OCI-LY3 (cell line): ENCODE results near the gene POLR2A.

Experiments used
- H2AFZ ChIP-seq: fragments of 200-600, 300-600 bp; shearing (Covaris generic); 2 replicates; pipeline ENCODE4 v1.6.0; 2014; ENCODE audit warnings: antibody characterized with exemption, low read depth, low read length
- H3K27ac ChIP-seq: fragments of 200-600, 300-600 bp; sonication (generic); 2 replicates; pipeline ENCODE4 v1.5.1; 2014; ENCODE audit warnings: mild to moderate bottlenecking, low read length, moderate library complexity, mixed read lengths
- H3K27me3 ChIP-seq: fragments of 200-600, 300-600 bp; sonication (generic); 2 replicates; pipeline ENCODE4 v1.6.1; 2014; ENCODE audit warnings: low read depth, low read length, mixed read lengths
- H3K36me3 ChIP-seq: fragments of 200-600, 300-600 bp; sonication (generic); replicated peaks from 2 replicates; pipeline ENCODE3; 2014; ENCODE audit warnings: low read depth, low read length, mixed read lengths
- H3K4me1 ChIP-seq: fragments of 300-600, 200-600 bp; sonication (generic); 2 replicates; pipeline ENCODE4 v1.6.1; 2014; ENCODE audit warnings: low read length, mixed read lengths
- H3K4me2 ChIP-seq: fragments of 200-600, 300-600 bp; sonication (generic); 2 replicates; pipeline ENCODE4 v1.6.1; 2014; ENCODE audit warnings: low read length, mixed read lengths
- H3K4me3 ChIP-seq: fragments of 300-600, 200-600 bp; sonication (generic); 2 replicates; pipeline ENCODE4 v1.5.1; 2014; ENCODE audit warnings: antibody characterized with exemption, mild to moderate bottlenecking, low read length, moderate library complexity
- H3K79me2 ChIP-seq: fragments of 300-600, 200-600 bp; shearing (Covaris generic); 2 replicates; pipeline ENCODE4 v1.6.1; 2014; ENCODE audit warnings: mild to moderate bottlenecking, low read length, mixed read lengths
- H3K9ac ChIP-seq: fragments of 300-600, 200-600 bp; shearing (Covaris generic); 2 replicates; pipeline ENCODE4 v1.6.0; 2014; ENCODE audit warnings: mild to moderate bottlenecking, low read length, moderate library complexity
- H3K9me3 ChIP-seq: fragments of 200-600, 300-600 bp; shearing (Covaris generic); 2 replicates; pipeline ENCODE4 v1.6.1; 2014; ENCODE audit warnings: low read length, mixed read lengths; ENCODE audit not compliant: insufficient read depth
- H4K20me1 ChIP-seq: fragments of 200-600, 300-600 bp; sonication (generic); 2 replicates; pipeline ENCODE4 v1.6.1; 2016; ENCODE audit warnings: low read length, mixed read lengths; ENCODE audit not compliant: insufficient read depth
- CTCF ChIP-seq: fragments of 200-600, 300-600 bp; sonication (generic); IDR thresholded peaks from 2 replicates; pipeline ENCODE4 v1.5.1; 2014; ENCODE audit warnings: antibody characterized with exemption, low read length, low read depth
- EZH2phosphoT487 ChIP-seq: fragments of 200-600 bp; shearing (Covaris generic); IDR thresholded peaks from 2 replicates; pipeline ENCODE4 v1.6.1; 2018; ENCODE audit warnings: antibody characterized with exemption, mixed run types, low read depth

The POLR2A gene

DNA sequence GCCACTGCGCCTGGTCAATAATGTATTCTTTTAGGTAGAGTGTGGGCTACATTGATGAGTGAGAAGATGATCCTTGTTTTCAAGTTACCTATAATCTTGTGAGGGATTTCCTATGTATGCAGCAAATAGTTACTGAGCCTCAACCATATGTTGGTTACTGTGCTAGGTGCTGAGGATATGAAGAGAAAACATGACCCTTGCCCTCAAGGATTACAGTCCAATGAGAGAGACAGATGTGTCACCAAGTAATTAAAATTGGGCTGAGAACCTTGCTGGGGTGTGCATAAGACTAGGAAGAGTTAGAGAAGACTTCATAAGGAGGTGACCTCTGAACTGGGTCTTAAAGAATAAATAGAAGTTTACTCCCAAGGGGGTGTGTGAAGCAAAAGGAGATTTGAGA is 7.4 kb downstream of the POLR2A start:
- no peaks in the 10 kb centered on the region for H3K9me3 ChIP-seq
- no peak overlapping the region for H3K4me3 ChIP-seq
- peaks cover 18% of the 10 kb centered on the region for H3K36me3 ChIP-seq
- H3K27ac ChIP-seq, result no peak overlapping the region
- H4K20me1 ChIP-seq, result peaks cover 53% of the 10 kb centered on the region
- TF ChIP-seq CTCF (no peak), EZH2phosphoT487 (no peak)
- no peaks in the 10 kb centered on the region; the same call in 1 of the 2 replicates for H3K4me1 ChIP-seq
- no peak overlapping the region for H2AFZ ChIP-seq
- no peak overlapping the region for H3K4me2 ChIP-seq
- no peak overlapping the region for H3K9ac ChIP-seq
- peaks cover 94% of the 10 kb centered on the region for H3K79me2 ChIP-seq
- H3K27me3 ChIP-seq, result no peaks in the 10 kb centered on the region

DNA sequence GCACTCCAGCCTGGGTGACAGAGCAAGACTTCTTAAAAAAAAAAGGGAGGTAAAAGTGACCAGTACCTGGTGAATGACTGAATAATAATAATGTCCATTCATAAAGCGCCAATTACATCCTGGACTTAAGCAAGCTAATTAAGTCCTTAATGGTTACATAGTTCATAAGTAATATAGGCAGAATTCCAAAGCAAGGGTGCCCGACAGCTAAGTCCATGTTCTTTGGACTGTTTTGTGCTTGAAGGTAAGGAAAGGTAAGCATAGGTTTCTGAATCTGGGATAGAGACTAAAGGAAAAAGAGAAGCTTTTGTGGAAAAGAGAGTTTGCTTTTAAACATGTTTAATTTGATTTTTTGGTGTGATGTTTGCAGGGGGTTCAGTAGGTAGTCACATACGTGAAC is 9.8 kb downstream of the POLR2A start:
- TF ChIP-seq CTCF (no peak), EZH2phosphoT487 (no peak)
- peaks cover 70% of the 10 kb centered on the region for H3K79me2 ChIP-seq
- peaks cover 30% of the 10 kb centered on the region for H3K36me3 ChIP-seq

DNA sequence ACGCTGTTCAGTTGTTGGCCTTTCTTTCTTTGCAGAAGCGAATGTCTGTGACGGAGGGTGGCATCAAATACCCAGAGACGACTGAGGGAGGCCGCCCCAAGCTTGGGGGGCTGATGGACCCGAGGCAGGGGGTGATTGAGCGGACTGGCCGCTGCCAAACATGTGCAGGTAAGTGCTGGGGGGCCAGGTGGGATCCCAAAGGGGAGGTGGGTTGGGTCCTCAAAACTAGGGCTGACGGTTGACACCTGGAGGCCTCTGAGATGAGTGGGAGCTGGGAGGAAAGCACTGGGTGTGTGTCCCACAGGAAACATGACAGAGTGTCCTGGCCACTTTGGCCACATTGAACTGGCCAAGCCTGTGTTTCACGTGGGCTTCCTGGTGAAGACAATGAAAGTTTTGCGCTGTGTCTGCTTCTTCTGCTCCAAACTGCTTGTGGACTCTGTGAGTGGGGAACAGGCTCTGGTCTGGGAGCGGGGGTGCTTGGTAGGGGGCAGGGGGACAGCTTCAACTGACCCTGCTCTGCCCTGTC is 11.8 kb downstream of the POLR2A start:
- no peaks in the 10 kb centered on the region for H3K27me3 ChIP-seq
- H3K27ac ChIP-seq, result no peak overlapping the region
- no peaks in the 10 kb centered on the region for H3K4me1 ChIP-seq
- no peak overlapping the region for H3K4me2 ChIP-seq
- no peak overlapping the region for H2AFZ ChIP-seq
- H4K20me1 ChIP-seq, result peaks cover 32% of the 10 kb centered on the region
- H3K36me3 ChIP-seq, result peaks cover 36% of the 10 kb centered on the region
- TF ChIP-seq EZH2phosphoT487, result no peak
- TF ChIP-seq CTCF, result no peak
- no peak overlapping the region for H3K4me3 ChIP-seq
- no peaks in the 10 kb centered on the region for H3K9me3 ChIP-seq
- peaks cover 50% of the 10 kb centered on the region for H3K79me2 ChIP-seq
- H3K9ac ChIP-seq, result no peak overlapping the region

More for the DNA sequence above, 9.8 kb downstream of the POLR2A start:
- Histone ChIP-seq H3K9ac (no peak overlapping the region), H3K4me3 (no peak overlapping the region), H4K20me1 (peaks cover 49% of the 10 kb centered on the region), H3K4me1 (no peaks in the 10 kb centered on the region), H3K27ac (no peak overlapping the region), H3K27me3 (no peaks in the 10 kb centered on the region), H3K9me3 (no peaks in the 10 kb centered on the region), H3K4me2 (no peak overlapping the region), H2AFZ (no peak overlapping the region)

DNA sequence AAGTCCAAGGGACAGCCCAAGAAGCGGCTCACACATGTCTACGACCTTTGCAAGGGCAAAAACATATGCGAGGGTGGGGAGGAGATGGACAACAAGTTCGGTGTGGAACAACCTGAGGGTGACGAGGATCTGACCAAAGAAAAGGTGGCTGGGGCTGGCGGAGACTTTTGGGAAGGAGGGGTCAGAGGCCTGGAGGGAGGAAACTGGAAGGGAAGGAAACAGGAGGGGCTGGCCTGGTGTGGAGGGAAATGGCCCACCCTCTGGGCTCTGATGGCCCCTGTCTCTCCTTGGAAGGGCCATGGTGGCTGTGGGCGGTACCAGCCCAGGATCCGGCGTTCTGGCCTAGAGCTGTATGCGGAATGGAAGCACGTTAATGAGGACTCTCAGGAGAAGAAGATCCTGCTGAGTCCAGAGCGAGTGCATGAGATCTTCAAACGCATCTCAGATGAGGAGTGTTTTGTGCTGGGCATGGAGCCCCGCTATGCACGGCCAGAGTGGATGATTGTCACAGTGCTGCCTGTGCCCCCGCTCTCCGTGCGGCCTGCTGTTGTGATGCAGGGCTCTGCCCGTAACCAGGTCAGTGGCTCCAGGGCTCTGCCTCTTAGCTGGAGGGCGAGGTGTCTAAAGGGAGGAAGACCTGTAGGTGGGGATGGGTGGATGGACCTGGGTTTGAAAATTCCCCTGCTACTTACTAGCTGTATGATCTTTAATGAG is 12.5 kb downstream of the POLR2A start:
- TF ChIP-seq EZH2phosphoT487 (no peak), CTCF (no peak)
- H3K79me2 ChIP-seq, result peaks cover 43% of the 10 kb centered on the region

More for the DNA sequence above, 12.5 kb downstream of the POLR2A start:
- Histone ChIP-seq H3K4me3 (no peak overlapping the region), H4K20me1 (peaks cover 25% of the 10 kb centered on the region), H3K27ac (no peak overlapping the region), H3K4me1 (no peaks in the 10 kb centered on the region), H3K9ac (no peak overlapping the region), H3K9me3 (no peaks in the 10 kb centered on the region), H3K36me3 (peaks cover 39% of the 10 kb centered on the region), H3K4me2 (no peak overlapping the region), H2AFZ (no peak overlapping the region), H3K27me3 (no peaks in the 10 kb centered on the region)
